Tibial nerve (tissue), 4 donors: ENCODE data around the gene SELP.

Source experiments
- EP300 ChIP-seq, 2 donors: sonication (generic); formaldehyde crosslinking; IDR thresholded peaks; one replicate each; pipeline ENCODE4 v1.6.1; 2017; ENCODE audit warnings: antibody characterized with exemption in 2 of 2, mild to moderate bottlenecking in 1 of 2
- POLR2A ChIP-seq, 2 donors: fragments of 450-650 bp; IDR thresholded peaks; one replicate each; pipeline ENCODE4 v1.6.1; 2017; ENCODE audit warnings: antibody characterized with exemption in 2 of 2, mild to moderate bottlenecking in 2 of 2, moderate library complexity in 2 of 2
- TF ChIP-seq, protein P1 (sequence below), 5 experiments: fragments of 200-600 bp in 3 of 5; fragments of 450-650 bp in 2 of 5; sonication (generic) in 3 of 5; IDR thresholded peaks; one replicate each; pipeline ENCODE4 v1.5.1; 2016 to 2019; ENCODE audit warnings: antibody characterized with exemption in 5 of 5, mild to moderate bottlenecking in 3 of 5, moderate library complexity in 2 of 5

DNA sequence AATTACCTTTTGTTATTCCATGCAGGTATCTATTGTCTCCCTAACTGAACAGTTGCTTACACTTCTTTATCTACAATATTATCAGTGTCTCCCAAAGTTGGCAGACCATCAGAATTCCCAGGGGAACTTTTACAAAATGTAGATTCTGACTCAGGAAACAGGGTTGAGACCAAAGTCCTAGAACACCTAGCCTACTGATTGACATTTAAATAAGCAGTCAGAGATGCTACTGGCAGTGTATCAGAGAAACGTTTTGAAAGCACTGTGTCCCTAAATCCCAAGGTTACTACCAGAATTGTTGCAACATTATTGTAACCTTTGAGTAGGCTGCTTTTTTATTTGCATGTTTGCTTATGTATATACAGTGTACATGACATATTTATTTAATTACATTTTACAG lies 41.8 kb downstream of the SELP start:
- TF ChIP-seq, protein P1, sequence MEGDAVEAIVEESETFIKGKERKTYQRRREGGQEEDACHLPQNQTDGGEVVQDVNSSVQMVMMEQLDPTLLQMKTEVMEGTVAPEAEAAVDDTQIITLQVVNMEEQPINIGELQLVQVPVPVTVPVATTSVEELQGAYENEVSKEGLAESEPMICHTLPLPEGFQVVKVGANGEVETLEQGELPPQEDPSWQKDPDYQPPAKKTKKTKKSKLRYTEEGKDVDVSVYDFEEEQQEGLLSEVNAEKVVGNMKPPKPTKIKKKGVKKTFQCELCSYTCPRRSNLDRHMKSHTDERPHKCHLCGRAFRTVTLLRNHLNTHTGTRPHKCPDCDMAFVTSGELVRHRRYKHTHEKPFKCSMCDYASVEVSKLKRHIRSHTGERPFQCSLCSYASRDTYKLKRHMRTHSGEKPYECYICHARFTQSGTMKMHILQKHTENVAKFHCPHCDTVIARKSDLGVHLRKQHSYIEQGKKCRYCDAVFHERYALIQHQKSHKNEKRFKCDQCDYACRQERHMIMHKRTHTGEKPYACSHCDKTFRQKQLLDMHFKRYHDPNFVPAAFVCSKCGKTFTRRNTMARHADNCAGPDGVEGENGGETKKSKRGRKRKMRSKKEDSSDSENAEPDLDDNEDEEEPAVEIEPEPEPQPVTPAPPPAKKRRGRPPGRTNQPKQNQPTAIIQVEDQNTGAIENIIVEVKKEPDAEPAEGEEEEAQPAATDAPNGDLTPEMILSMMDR (IDR thresholded peaks at IDR 0.05) = no peak
- TF ChIP-seq EP300 (IDR thresholded peaks at IDR 0.05) = no peak
- TF ChIP-seq POLR2A (IDR thresholded peaks at IDR 0.05) = no peak
